GM23338 (cell line): Measurements from ENCODE around the gene CAMTA1. TPM values are rescaled to one million over a fixed set of nuclear protein-coding genes. Genes with fewer than 3 reads are reported as not detected.

Source experiments
- ATAC-seq: fragments of 200-7000 bp; cut with Tn5 transposase; 3 replicates; pipeline ENCODE4 v1.9.1; 2020
- DNase-seq: peaks from one replicate; pipeline ENCODE4 v3.0.0-alpha.2; 2015; ENCODE audit warnings: low spot score
- H2AFZ ChIP-seq: fragments of 200-600 bp; sonication (generic); 2 replicates; pipeline ENCODE4 v1.8.0; 2016; ENCODE audit warnings: antibody characterized with exemption, mild to moderate bottlenecking, moderate library complexity
- H3F3A ChIP-seq: fragments of 200-600 bp; sonication (generic); replicated peaks from 2 replicates; pipeline ENCODE4 v1.8.0; 2017; ENCODE audit warnings: antibody characterized with exemption, mixed run types, low read depth
- H3K27ac ChIP-seq: fragments of 200-600 bp; sonication (generic); 2 replicates; pipeline ENCODE4 v1.6.1; 2016; ENCODE audit warnings: low read depth
- H3K27me3 ChIP-seq: fragments of 200-600 bp; sonication (generic); 2 replicates; pipeline ENCODE4 v1.8.0; 2016; ENCODE audit warnings: mild to moderate bottlenecking, mixed run types, moderate library complexity; ENCODE audit not compliant: insufficient read depth
- H3K36me3 ChIP-seq: fragments of 200-600 bp; sonication (generic); 2 replicates; pipeline ENCODE4 v1.8.0; 2016; ENCODE audit warnings: mild to moderate bottlenecking; ENCODE audit not compliant: insufficient read depth
- H3K4me1 ChIP-seq: fragments of 200-600 bp; sonication (generic); 2 replicates; pipeline ENCODE4 v1.8.0; 2016; ENCODE audit warnings: mild to moderate bottlenecking, moderate library complexity; ENCODE audit not compliant: insufficient read depth
- H3K4me2 ChIP-seq: fragments of 200-600 bp; sonication (generic); 2 replicates; pipeline ENCODE4 v1.7.1; 2017; ENCODE audit warnings: mixed run types
- H3K4me3 ChIP-seq: fragments of 200-600 bp; sonication (generic); 2 replicates; pipeline ENCODE4 v1.6.1; 2016; ENCODE audit warnings: mixed run types
- H3K79me2 ChIP-seq: fragments of 200-600 bp; sonication (generic); replicated peaks from 2 replicates; pipeline ENCODE4 v1.8.0; 2017; ENCODE audit warnings: mild to moderate bottlenecking; ENCODE audit not compliant: insufficient read depth
- H3K9me2 ChIP-seq: fragments of 200-600 bp; sonication (generic); 2 replicates; pipeline ENCODE4 v1.8.0; 2017; ENCODE audit not compliant: insufficient read depth
- H4K20me1 ChIP-seq: fragments of 200-600 bp; sonication (generic); replicated peaks from 2 replicates; pipeline ENCODE4 v1.8.0; 2017; ENCODE audit warnings: mild to moderate bottlenecking; ENCODE audit not compliant: insufficient read depth
- H3K27ac Mint-ChIP-seq: 2 replicates; pipeline ENCODE4 v1.8.0; 2020; ENCODE audit warnings: inconsistent platforms, mild to moderate bottlenecking, moderate library complexity, mixed read lengths
- H3K27me3 Mint-ChIP-seq: 3 replicates; pipeline ENCODE4 v1.8.0; 2022; ENCODE audit warnings: low read depth, mild to moderate bottlenecking, moderate library complexity, mixed read lengths, inconsistent platforms; ENCODE audit not compliant: insufficient read depth, poor library complexity
- H3K36me3 Mint-ChIP-seq: 3 replicates; pipeline ENCODE4 v1.8.0; 2021; ENCODE audit warnings: low read depth, mild to moderate bottlenecking, inconsistent platforms, moderate library complexity, mixed read lengths
- H3K4me1 Mint-ChIP-seq: 3 replicates; pipeline ENCODE4 v1.8.0; 2020; ENCODE audit warnings: mild to moderate bottlenecking, inconsistent platforms, mixed read lengths
- H3K4me3 Mint-ChIP-seq: 3 replicates; pipeline ENCODE4 v1.8.0; 2021; ENCODE audit warnings: moderate library complexity, mild to moderate bottlenecking, inconsistent platforms, mixed read lengths
- H3K9me3 Mint-ChIP-seq: 3 replicates; pipeline ENCODE4 v1.8.0; 2020; ENCODE audit warnings: moderate library complexity, mild to moderate bottlenecking, inconsistent platforms, mixed read lengths
- CREB1 ChIP-seq: fragments of 250-450 bp; sonication (Bioruptor Pico); IDR thresholded peaks from 2 replicates; pipeline ENCODE4 v1.5.0; 2020; ENCODE audit warnings: low read depth, mild to moderate bottlenecking, moderate library complexity
- CTCF ChIP-seq, 2 experiments: fragments of 200-600 bp in 1 of 2; sonication (generic) in 1 of 2; conservative IDR thresholded peaks; 2 replicates each; pipeline versions ENCODE4 v1.5.1 to v1.6.1; 2016 to 2017; ENCODE audit warnings: antibody characterized with exemption in 2 of 2, low read depth in 2 of 2, mild to moderate bottlenecking in 2 of 2, moderate library complexity in 1 of 2
- ETS1 ChIP-seq: IDR thresholded peaks from 2 replicates; pipeline ENCODE4 v1.6.1; 2016; ENCODE audit warnings: antibody characterized with exemption
- EZH2 ChIP-seq: fragments of 200-600 bp; sonication (generic); IDR thresholded peaks from one replicate; pipeline ENCODE4 v1.8.0; 2017; ENCODE audit warnings: antibody characterized with exemption, mild to moderate bottlenecking, low read depth; ENCODE audit not compliant: unreplicated experiment
- EZH2phosphoT487 ChIP-seq: fragments of 200-600 bp; sonication (generic); IDR thresholded peaks from one replicate; pipeline ENCODE4 v1.8.1; 2018; ENCODE audit warnings: antibody characterized with exemption; ENCODE audit not compliant: unreplicated experiment
- JUNB ChIP-seq: IDR thresholded peaks from one replicate; pipeline ENCODE4 v1.6.1; 2016; ENCODE audit warnings: antibody characterized with exemption; ENCODE audit not compliant: unreplicated experiment
- NANOG ChIP-seq: IDR thresholded peaks from 2 replicates; pipeline ENCODE4 v1.6.1; 2016; ENCODE audit warnings: antibody characterized with exemption, borderline replicate concordance
- POLR2AphosphoS5 ChIP-seq: IDR thresholded peaks from 2 replicates; pipeline ENCODE4 v1.6.1; 2016; ENCODE audit warnings: antibody characterized with exemption, low read depth
- STAT1 ChIP-seq: IDR thresholded peaks from one replicate; pipeline ENCODE4 v1.6.1; 2016; ENCODE audit warnings: antibody characterized with exemption; ENCODE audit not compliant: unreplicated experiment
- ZNF331 ChIP-seq: fragments of 250-450 bp; sonication (Bioruptor Pico); IDR thresholded peaks from 2 replicates; pipeline ENCODE4 v1.5.0; 2020; ENCODE audit warnings: low read depth, mild to moderate bottlenecking, moderate library complexity
- polyA plus RNA-seq: library from polyadenylated mRNA; unstranded; fragments of >200 nt; fragmentation: Nextera tagmentation; extraction: Ambion mirVana; gene quantifications from 2 replicates; pipeline ENCODE4 v1.2.1, GENCODE V29; 2016
- total RNA-seq: library from RNA; depleted of rRNA; stranded (reverse); fragments of >200 nt; shearing (Covaris generic); gene quantifications from 2 replicates; pipeline ENCODE4 v1.2.3, GENCODE V29; 2014
- TF ChIP-seq, protein P1 (sequence below): fragments of 250-450 bp; sonication (Bioruptor Pico); IDR thresholded peaks from 2 replicates; pipeline ENCODE4 v1.5.0; 2020; ENCODE audit warnings: mild to moderate bottlenecking, moderate library complexity

The CAMTA1 gene
- total and polyA plus RNA-seq, 2 experiments from 2014 or later = 115 to 519 TPM

DNA sequence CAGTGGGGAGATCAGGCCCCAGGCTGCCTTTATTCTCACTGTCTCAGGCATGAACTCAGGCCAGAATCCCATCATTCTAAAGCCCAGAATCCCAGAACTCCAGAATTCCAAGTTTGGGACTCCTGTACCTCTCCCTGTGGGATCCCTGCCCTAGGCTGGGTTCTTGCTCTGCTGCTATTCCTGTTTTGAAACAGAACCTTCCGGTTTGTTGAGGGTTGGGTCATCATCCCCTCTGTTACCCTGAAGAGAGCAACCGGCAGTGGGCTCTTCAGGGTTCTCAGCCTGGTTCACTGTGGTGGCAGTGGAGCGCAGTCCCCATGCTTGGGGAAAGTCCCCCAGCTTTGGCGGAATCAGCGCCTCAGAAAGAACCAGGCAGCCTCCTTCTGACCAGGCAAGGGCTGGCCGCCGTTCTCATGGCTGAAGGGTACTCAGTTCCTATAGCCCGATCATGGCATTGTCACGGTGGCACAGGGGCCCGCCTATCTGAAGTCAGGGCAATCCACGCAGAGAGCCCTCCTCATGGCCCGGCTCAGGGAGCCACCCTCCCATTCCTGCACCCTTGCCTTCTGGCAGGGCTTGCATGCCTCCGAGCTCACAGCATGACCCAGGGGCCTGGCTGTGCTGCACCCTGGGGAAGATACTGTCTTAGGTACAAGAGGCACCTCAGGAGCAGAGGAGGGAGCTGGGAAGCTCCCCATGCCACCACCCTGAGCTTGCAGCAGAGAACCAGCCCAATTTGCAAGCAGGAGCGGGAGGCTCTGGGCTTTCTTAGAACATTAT is 650.2 kb downstream of the CAMTA1 start:
- TF ChIP-seq CTCF (conservative IDR thresholded peaks at IDR 0.05; ENCODE audit: low read depth in 2 of 2) = no peak
- TF ChIP-seq JUNB = no peak
- no peak for TF ChIP-seq EZH2
- no peak for TF ChIP-seq ETS1
- no peak for TF ChIP-seq CREB1 (CRISPR knock-in tag)
- no peak for TF ChIP-seq POLR2AphosphoS5
- no peak for TF ChIP-seq ZNF331 (CRISPR knock-in tag)
- TF ChIP-seq NANOG = no peak
- no peak for TF ChIP-seq STAT1
- TF ChIP-seq, protein P1, sequence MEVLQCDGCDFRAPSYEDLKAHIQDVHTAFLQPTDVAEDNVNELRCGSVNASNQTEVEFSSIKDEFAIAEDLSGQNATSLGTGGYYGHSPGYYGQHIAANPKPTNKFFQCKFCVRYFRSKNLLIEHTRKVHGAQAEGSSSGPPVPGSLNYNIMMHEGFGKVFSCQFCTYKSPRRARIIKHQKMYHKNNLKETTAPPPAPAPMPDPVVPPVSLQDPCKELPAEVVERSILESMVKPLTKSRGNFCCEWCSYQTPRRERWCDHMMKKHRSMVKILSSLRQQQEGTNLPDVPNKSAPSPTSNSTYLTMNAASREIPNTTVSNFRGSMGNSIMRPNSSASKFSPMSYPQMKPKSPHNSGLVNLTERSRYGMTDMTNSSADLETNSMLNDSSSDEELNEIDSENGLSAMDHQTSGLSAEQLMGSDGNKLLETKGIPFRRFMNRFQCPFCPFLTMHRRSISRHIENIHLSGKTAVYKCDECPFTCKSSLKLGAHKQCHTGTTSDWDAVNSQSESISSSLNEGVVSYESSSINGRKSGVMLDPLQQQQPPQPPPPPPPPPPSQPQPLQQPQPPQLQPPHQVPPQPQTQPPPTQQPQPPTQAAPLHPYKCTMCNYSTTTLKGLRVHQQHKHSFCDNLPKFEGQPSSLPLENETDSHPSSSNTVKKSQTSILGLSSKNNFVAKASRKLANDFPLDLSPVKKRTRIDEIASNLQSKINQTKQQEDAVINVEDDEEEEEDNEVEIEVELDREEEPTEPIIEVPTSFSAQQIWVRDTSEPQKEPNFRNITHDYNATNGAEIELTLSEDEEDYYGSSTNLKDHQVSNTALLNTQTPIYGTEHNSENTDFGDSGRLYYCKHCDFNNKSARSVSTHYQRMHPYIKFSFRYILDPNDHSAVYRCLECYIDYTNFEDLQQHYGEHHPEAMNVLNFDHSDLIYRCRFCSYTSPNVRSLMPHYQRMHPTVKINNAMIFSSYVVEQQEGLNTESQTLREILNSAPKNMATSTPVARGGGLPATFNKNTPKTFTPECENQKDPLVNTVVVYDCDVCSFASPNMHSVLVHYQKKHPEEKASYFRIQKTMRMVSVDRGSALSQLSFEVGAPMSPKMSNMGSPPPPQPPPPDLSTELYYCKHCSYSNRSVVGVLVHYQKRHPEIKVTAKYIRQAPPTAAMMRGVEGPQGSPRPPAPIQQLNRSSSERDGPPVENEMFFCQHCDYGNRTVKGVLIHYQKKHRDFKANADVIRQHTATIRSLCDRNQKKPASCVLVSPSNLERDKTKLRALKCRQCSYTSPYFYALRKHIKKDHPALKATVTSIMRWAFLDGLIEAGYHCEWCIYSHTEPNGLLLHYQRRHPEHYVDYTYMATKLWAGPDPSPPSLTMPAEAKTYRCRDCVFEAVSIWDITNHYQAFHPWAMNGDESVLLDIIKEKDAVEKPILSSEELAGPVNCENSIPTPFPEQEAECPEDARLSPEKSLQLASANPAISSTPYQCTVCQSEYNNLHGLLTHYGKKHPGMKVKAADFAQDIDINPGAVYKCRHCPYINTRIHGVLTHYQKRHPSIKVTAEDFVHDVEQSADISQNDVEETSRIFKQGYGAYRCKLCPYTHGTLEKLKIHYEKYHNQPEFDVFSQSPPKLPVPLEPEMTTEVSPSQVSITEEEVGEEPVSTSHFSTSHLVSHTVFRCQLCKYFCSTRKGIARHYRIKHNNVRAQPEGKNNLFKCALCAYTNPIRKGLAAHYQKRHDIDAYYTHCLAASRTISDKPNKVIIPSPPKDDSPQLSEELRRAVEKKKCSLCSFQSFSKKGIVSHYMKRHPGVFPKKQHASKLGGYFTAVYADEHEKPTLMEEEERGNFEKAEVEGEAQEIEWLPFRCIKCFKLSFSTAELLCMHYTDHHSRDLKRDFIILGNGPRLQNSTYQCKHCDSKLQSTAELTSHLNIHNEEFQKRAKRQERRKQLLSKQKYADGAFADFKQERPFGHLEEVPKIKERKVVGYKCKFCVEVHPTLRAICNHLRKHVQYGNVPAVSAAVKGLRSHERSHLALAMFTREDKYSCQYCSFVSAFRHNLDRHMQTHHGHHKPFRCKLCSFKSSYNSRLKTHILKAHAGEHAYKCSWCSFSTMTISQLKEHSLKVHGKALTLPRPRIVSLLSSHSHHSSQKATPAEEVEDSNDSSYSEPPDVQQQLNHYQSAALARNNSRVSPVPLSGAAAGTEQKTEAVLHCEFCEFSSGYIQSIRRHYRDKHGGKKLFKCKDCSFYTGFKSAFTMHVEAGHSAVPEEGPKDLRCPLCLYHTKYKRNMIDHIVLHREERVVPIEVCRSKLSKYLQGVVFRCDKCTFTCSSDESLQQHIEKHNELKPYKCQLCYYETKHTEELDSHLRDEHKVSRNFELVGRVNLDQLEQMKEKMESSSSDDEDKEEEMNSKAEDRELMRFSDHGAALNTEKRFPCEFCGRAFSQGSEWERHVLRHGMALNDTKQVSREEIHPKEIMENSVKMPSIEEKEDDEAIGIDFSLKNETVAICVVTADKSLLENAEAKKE (CRISPR knock-in tag) = no peak
- TF ChIP-seq EZH2phosphoT487 = no peak
- Histone ChIP-seq H3K4me1 (no peaks in the 10 kb centered on the region), H3K36me3 (no peaks in the 10 kb centered on the region), H2AFZ (no peak overlapping the region), H3K27ac (no peak overlapping the region), H3K9me2 (no peaks in the 10 kb centered on the region), H3K79me2 (no peaks in the 10 kb centered on the region), H3K4me2 (no peak overlapping the region), H3F3A (no peaks in the 10 kb centered on the region), H3K4me3 (no peak overlapping the region), H4K20me1 (no peaks in the 10 kb centered on the region), H3K27me3 (no peaks in the 10 kb centered on the region)
- Mint-ChIP-seq H3K36me3 (no peaks in the 10 kb centered on the region; the same call in 1 of the 3 replicates), H3K27ac (no peak overlapping the region), H3K27me3 (no peaks in the 10 kb centered on the region), H3K9me3 (peaks cover 7% of the 10 kb centered on the region; the same call in 2 of the 3 replicates), H3K4me1 (no peaks in the 10 kb centered on the region), H3K4me3 (no peak overlapping the region)
- ATAC-seq = no peak
- no peak for DNase-seq
